ENCODE results near the gene SLC16A2. TPM values are rescaled to one million over a fixed set of nuclear protein-coding genes. Genes with fewer than 3 reads are reported as not detected.
"Not testable (repeated sequence)": the region's sequence is repeated elsewhere in the genome, so short reads cannot be mapped to it uniquely, and the experiment has no call there.

SLC16A2 gene
- total RNA-seq, 4 donors from 2014 or later: 8.0 to 15.8 (median 10.2) TPM

- TF ChIP-seq, protein P1, sequence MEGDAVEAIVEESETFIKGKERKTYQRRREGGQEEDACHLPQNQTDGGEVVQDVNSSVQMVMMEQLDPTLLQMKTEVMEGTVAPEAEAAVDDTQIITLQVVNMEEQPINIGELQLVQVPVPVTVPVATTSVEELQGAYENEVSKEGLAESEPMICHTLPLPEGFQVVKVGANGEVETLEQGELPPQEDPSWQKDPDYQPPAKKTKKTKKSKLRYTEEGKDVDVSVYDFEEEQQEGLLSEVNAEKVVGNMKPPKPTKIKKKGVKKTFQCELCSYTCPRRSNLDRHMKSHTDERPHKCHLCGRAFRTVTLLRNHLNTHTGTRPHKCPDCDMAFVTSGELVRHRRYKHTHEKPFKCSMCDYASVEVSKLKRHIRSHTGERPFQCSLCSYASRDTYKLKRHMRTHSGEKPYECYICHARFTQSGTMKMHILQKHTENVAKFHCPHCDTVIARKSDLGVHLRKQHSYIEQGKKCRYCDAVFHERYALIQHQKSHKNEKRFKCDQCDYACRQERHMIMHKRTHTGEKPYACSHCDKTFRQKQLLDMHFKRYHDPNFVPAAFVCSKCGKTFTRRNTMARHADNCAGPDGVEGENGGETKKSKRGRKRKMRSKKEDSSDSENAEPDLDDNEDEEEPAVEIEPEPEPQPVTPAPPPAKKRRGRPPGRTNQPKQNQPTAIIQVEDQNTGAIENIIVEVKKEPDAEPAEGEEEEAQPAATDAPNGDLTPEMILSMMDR (IDR thresholded peaks at IDR 0.05): no peak
- no peak for DNase-seq (ENCODE audit: low spot score)
- ATAC-seq (ENCODE audit: low FRiP score): no peak
Measured at GRCh38 chrX:74451450-74452198, 30.3 kb downstream of the SLC16A2 start.

DNA sequence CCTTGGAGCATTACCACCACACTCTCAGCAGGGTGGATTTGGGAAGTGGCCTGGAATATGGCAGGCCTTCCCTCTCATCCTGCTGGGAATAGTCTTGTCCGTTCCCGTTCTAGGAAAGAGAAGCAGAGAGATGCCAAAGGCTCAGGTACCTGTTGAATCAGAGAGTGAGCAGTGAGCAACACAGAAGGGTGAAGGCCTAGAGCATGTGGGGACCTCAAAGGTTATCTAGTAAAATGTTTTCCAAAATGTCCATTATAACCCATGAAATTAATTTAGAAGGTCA is 30.8 kb downstream of the SLC16A2 start:
- TF ChIP-seq, protein P1 (IDR thresholded peaks at IDR 0.05): no peak
- DNase-seq (ENCODE audit: low spot score) (no peak), ATAC-seq (ENCODE audit: low FRiP score) (no peak)

DNA sequence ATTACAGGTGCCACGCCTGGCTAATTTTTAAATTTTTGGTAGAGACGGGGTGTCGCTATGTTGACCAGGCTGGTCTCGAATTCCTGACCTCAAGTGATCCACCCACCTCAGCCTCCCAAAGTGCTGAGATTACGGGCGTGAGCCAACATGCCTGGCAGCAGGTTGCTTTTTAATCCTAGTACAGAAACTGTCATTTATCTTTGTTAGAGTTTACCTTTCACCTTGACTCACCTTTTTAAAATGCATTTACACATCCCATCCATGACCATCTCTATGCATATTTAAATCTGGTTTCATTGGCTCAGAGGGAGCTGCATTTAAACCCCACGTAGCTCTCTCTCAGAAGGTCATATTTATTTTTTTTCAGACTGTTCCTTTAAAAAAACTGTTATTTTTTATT is 31.9 kb downstream of the SLC16A2 start:
- ATAC-seq (ENCODE audit: low FRiP score) (no peak), DNase-seq (ENCODE audit: low spot score) (no peak)
- TF ChIP-seq, protein P1 (IDR thresholded peaks at IDR 0.05): no peak

- DNase-seq (ENCODE audit: low spot score); ATAC-seq (ENCODE audit: low FRiP score): not testable (repeated sequence)
Measured at GRCh38 chrX:74454233-74454632, 32.9 kb downstream of the SLC16A2 start.

- ATAC-seq (ENCODE audit: low FRiP score) (peak; percentile 66), DNase-seq (ENCODE audit: low spot score) (no peak)
- TF ChIP-seq, protein P1 (IDR thresholded peaks at IDR 0.05): no peak
Measured at GRCh38 chrX:74458736-74459135, 37.4 kb downstream of the SLC16A2 start.

DNA sequence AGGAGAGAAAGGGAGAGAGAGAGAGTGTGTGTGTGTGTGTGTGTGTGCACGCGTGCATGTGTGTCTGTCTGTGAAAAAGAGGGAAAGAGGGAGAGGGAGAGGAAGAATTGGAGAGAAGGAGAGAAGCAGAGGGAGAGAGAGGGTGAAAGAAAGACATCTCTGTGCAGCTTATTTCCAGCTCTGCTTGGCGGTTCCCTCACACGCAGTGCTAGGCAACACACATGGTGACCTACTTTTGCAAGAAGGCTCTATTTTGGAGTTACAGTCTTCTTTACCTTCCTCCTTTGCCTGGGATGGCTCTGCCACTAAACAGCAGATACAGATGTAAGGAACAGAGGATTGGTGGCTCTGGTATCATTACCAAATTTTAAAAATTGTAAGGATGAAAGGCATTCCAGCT is 40.1 kb downstream of the SLC16A2 start:
- DNase-seq (ENCODE audit: low spot score): no peak
- TF ChIP-seq, protein P1 (IDR thresholded peaks at IDR 0.05): no peak
- no peak for ATAC-seq (ENCODE audit: low FRiP score)

DNA sequence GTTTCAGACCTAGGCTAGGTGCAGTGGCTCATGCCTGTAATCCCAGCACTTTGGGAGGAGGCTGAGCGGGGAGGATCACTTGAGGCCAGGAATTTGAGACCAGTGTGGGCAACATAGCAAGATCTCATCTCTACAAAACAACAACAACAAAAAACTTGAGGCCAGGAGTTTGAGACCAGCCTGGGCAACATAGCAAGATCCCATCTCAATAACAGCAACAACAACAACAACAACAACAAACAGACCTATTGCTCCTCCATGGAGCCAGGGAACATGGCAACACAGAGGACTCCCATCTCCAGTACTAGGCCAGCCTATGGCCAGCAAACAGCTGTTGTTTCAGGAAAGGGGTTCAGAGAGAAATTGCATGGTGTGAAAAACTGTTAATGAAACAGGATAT is 43.4 kb downstream of the SLC16A2 start:
- TF ChIP-seq, protein P1 (IDR thresholded peaks at IDR 0.05): no peak
- DNase-seq (ENCODE audit: low spot score) (no peak), ATAC-seq (ENCODE audit: low FRiP score) (no peak)

All from omental fat pad (tissue), 4 donors.